A673 (cell line): ENCODE data around the gene MSN. TPM values are rescaled to one million over a fixed set of nuclear protein-coding genes. Genes with fewer than 3 reads are reported as not detected.

Experiments used
- BruUV-seq: library from RNA; stranded (reverse); fragments of 400-500 nt; replicated peaks from 2 replicates; lab custom pipeline; 2021; lab: Mats Ljungman, UMichigan
- CTCF ChIA-PET: fragments of 300-600 bp; sonication (Branson Sonifier 250); formaldehyde crosslinking; loops from one replicate; lab custom pipeline; 2022; ENCODE audit warnings: antibody characterized with exemption; lab: Charles Lee
- POLR2A ChIA-PET: fragments of 300-600 bp; sonication (Branson Sonifier 250); formaldehyde crosslinking; loops from one replicate; lab custom pipeline; 2022; ENCODE audit warnings: antibody characterized with exemption; ENCODE audit not compliant: low non-redundant PET; lab: Charles Lee
- DNase-seq: peaks from one replicate; pipeline ENCODE4 v3.0.0-alpha.2; 2015; ENCODE audit warnings: low spot score
- H3K27ac ChIP-seq: fragments of 200-600 bp; sonication (generic); 2 replicates; pipeline ENCODE4 v1.5.1; 2016; ENCODE audit warnings: mixed run types, low read depth, mild to moderate bottlenecking, mixed read lengths, antibody characterized with exemption, low read length; ENCODE audit not compliant: poor library complexity, severe bottlenecking
- H3K27me3 ChIP-seq: fragments of 200-600 bp; sonication (generic); replicated peaks from 2 replicates; pipeline ENCODE4 v1.6.1; 2017; ENCODE audit warnings: mixed run types, low read depth, mild to moderate bottlenecking, mixed read lengths, antibody characterized with exemption, low read length; ENCODE audit not compliant: insufficient read depth, poor library complexity
- H3K36me3 ChIP-seq: fragments of 200-600 bp; sonication (generic); 2 replicates; pipeline ENCODE4 v1.6.1; 2016; ENCODE audit warnings: mixed run types, mild to moderate bottlenecking, mixed read lengths, antibody characterized with exemption, low read length; ENCODE audit not compliant: insufficient read depth, poor library complexity, severe bottlenecking
- H3K4me1 ChIP-seq: fragments of 200-600 bp; sonication (generic); 2 replicates; pipeline ENCODE4 v1.6.1; 2017; ENCODE audit warnings: mixed run types, mild to moderate bottlenecking, mixed read lengths, antibody characterized with exemption, low read length; ENCODE audit not compliant: insufficient read depth, poor library complexity, severe bottlenecking
- H3K4me3 ChIP-seq: fragments of 200-600 bp; sonication (generic); 2 replicates; pipeline ENCODE4 v1.5.1; 2016; ENCODE audit warnings: low read depth, mixed run types, mild to moderate bottlenecking, mixed read lengths, low read length; ENCODE audit not compliant: poor library complexity, severe bottlenecking
- H3K9me3 ChIP-seq: fragments of 200-600 bp; sonication (generic); 2 replicates; pipeline ENCODE4 v1.6.1; 2016; ENCODE audit warnings: mixed run types, low read depth, mild to moderate bottlenecking, mixed read lengths, antibody characterized with exemption, low read length; ENCODE audit not compliant: poor library complexity, severe bottlenecking
- EZH2 ChIP-seq: fragments of 200-600 bp; sonication (generic); IDR thresholded peaks from 2 replicates; pipeline ENCODE4 v1.6.1; 2017; ENCODE audit warnings: borderline replicate concordance, low read depth, mild to moderate bottlenecking, mixed read lengths, antibody characterized with exemption, low read length; ENCODE audit not compliant: poor library complexity, severe bottlenecking
- intact Hi-C: fragments of 100-400 bp; cut with micrococcal nuclease; formaldehyde crosslinking; loops from one replicate; pipeline ENCODE4 v1.10.0; 2022; ENCODE audit not compliant: unreplicated experiment
- total RNA-seq: library from RNA; stranded (reverse); gene quantifications from 2 replicates; pipeline ENCODE4 v1.2.3, GENCODE V29; 2021
- TF ChIP-seq, protein P1 (sequence below): fragments of 300-800, 200-600 bp; sonication (generic); conservative IDR thresholded peaks from 2 replicates; pipeline ENCODE4 v1.5.1; 2017; ENCODE audit warnings: low read depth, mild to moderate bottlenecking, antibody characterized with exemption, low read length, moderate library complexity, mixed read lengths

The MSN gene
- total RNA-seq, 1 experiment from 2014 or later = 468 TPM

DNA sequence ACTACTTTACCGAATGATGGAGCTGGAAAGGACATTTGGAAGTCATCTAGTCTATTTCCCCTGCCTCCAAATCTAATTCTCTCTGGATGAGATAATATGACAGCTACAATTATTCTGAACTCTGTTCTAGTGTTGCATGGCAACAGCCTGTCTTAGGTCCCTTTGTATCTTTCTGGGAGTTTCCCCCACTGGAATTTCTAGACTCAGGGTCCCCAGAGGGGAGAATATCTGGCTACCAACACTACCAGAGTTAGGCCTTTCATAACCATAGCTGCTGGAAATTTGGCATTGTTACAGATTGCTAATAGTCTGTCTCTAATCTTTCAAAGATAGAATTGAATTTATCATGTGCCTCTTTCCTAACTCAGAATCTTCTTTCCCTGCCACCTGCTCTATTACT is 4.5 kb downstream of the MSN start:
- ChIA-PET POLR2A (no interaction called here), CTCF (no interaction called here)
- Histone ChIP-seq H3K4me1 (peaks cover 20% of the 10 kb centered on the region), H3K27me3 (no peaks in the 10 kb centered on the region), H3K27ac (peak overlapping the region; percentile 17), H3K4me3 (no peak overlapping the region), H3K36me3 (no peaks in the 10 kb centered on the region), H3K9me3 (no peaks in the 10 kb centered on the region)
- intact Hi-C loops = no loop called here
- no peak for TF ChIP-seq EZH2
- TF ChIP-seq, protein P1, sequence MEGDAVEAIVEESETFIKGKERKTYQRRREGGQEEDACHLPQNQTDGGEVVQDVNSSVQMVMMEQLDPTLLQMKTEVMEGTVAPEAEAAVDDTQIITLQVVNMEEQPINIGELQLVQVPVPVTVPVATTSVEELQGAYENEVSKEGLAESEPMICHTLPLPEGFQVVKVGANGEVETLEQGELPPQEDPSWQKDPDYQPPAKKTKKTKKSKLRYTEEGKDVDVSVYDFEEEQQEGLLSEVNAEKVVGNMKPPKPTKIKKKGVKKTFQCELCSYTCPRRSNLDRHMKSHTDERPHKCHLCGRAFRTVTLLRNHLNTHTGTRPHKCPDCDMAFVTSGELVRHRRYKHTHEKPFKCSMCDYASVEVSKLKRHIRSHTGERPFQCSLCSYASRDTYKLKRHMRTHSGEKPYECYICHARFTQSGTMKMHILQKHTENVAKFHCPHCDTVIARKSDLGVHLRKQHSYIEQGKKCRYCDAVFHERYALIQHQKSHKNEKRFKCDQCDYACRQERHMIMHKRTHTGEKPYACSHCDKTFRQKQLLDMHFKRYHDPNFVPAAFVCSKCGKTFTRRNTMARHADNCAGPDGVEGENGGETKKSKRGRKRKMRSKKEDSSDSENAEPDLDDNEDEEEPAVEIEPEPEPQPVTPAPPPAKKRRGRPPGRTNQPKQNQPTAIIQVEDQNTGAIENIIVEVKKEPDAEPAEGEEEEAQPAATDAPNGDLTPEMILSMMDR = no peak
- DNase-seq = peak; percentile 40
- no TSS peak for BruUV-seq

DNA sequence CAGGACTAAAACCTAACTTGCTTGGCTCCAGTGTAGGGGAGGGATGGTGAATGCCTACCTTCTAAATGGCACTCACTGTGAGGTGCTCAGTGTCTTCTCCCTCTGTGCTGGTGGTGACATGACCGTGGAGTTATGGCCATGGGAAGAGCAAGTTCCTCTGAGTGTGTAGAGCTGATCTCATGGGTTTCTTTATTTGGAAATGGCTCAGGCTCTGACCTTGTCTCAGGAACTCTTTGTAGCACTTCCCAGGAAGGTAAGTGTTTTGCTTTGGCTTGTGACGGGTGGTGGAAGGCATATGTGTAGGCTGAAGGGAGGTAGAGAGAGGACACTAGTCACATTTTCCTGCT is 6.4 kb downstream of the MSN start:
- peaks cover 26% of the 10 kb centered on the region for H3K4me1 ChIP-seq
- H3K36me3 ChIP-seq = no peaks in the 10 kb centered on the region
- no peak for DNase-seq
- no peaks in the 10 kb centered on the region for H3K27me3 ChIP-seq
- peak overlapping the region; percentile 42 for H3K27ac ChIP-seq
- H3K4me3 ChIP-seq = no peak overlapping the region
- CTCF ChIA-PET = no interaction called here
- H3K9me3 ChIP-seq = no peaks in the 10 kb centered on the region
- BruUV-seq = no TSS peak
- TF ChIP-seq, protein P1 = no peak
- no peak for TF ChIP-seq EZH2
- intact Hi-C loops = no loop called here
- POLR2A ChIA-PET = no interaction called here

DNA sequence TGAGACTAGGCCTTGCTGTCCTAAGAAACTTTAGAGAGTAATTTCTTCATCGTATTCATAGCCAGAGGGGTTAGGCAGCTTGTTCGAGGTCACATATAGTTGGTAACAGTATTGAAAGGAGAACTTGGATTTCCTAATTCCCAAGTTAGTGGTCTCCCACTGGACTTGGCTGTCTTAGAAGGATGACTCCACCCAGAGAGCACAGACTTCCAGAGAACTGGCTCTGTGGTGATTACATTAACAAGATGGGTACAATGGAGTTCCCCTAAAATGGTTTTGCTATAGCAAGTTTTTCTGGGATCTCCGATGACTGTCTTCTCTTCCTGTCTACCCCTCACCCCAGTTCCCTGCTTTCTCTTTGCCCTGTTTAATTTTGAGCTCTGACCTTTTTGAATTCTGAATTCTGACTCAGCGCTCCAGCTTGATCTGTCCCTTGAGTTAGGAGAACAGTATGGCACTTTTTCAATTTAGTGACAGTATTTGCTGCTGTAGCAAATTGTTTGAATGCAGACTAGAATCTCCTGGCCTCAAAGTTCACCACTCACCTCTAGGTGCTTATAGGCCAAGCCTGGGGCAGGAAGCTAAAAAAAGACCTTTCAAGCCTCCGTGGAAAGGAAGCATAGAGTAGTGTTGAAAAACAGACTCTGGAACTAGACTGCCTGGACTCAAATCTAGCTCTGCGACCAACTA is 6.9 kb downstream of the MSN start:
- no peak overlapping the region for H3K4me3 ChIP-seq
- BruUV-seq = no TSS peak
- POLR2A ChIA-PET = no interaction called here
- H3K27ac ChIP-seq = peak overlapping the region; percentile 42
- H3K36me3 ChIP-seq = no peaks in the 10 kb centered on the region
- no peaks in the 10 kb centered on the region for H3K9me3 ChIP-seq
- intact Hi-C loops = no loop called here
- no peaks in the 10 kb centered on the region for H3K27me3 ChIP-seq
- DNase-seq = no peak
- TF ChIP-seq, protein P1 = no peak
- no peak for TF ChIP-seq EZH2
- CTCF ChIA-PET = no interaction called here
- peaks cover 26% of the 10 kb centered on the region for H3K4me1 ChIP-seq
